IMR-90 (cell line): Measurements from ENCODE around the gene GAL. TPM values are rescaled to one million over a fixed set of nuclear protein-coding genes. Genes with fewer than 3 reads are reported as not detected.
A peak's percentile ranks its signal among the peaks of the same experiment; 100 is the strongest.

Source experiments
- ATAC-seq: fragments of 200-7000 bp; cut with Tn5 transposase; 2 replicates; pipeline ENCODE4 v1.9.1; 2020; ENCODE audit warnings: low read depth, mild to moderate bottlenecking, moderate library complexity
- BruUV-seq: library from RNA; stranded (reverse); fragments of 400-500 nt; replicated peaks from 2 replicates; lab custom pipeline; 2021; lab: Mats Ljungman, UMichigan
- CTCF ChIA-PET: fragments of 300-600 bp; formaldehyde crosslinking; extraction: SDS; loops from one replicate; lab custom pipeline; 2021; ENCODE audit warnings: antibody characterized with exemption; lab: Yijun Ruan, JAX
- POLR2A ChIA-PET: fragments of 300-600 bp; sonication (Branson Sonifier 250); formaldehyde crosslinking; loops from one replicate; lab custom pipeline; 2022; ENCODE audit warnings: antibody characterized with exemption; ENCODE audit not compliant: unreplicated experiment; lab: Charles Lee
- DNase-seq: peaks from one replicate; pipeline ENCODE4 v3.0.0; 2013
- H2AFZ ChIP-seq: replicated peaks from 2 replicates; pipeline ENCODE3; 2013; ENCODE audit warnings: low read length, mild to moderate bottlenecking; ENCODE audit not compliant: poor library complexity
- H2AK5ac ChIP-seq: 2 replicates; pipeline ENCODE4 v1.6.1; 2013; ENCODE audit warnings: low read depth, low read length, inconsistent platforms
- H2AK9ac ChIP-seq: replicated peaks from 2 replicates; pipeline ENCODE3; 2013; ENCODE audit warnings: mild to moderate bottlenecking, low read depth, low read length, moderate library complexity; ENCODE audit not compliant: poor library complexity
- H2BK120ac ChIP-seq: 2 replicates; pipeline ENCODE4 v1.6.1; 2013; ENCODE audit warnings: low read depth, low read length, inconsistent platforms
- H2BK15ac ChIP-seq: 3 replicates; pipeline ENCODE4 v1.6.1; 2013; ENCODE audit warnings: low read depth, low read length, inconsistent platforms
- H2BK20ac ChIP-seq: 2 replicates; pipeline ENCODE4 v1.6.1; 2013; ENCODE audit warnings: low read depth, mild to moderate bottlenecking, inconsistent platforms, low read length, moderate library complexity
- H2BK5ac ChIP-seq: 2 replicates; pipeline ENCODE4 v1.6.1; 2013; ENCODE audit warnings: mild to moderate bottlenecking, low read depth, low read length, inconsistent platforms; ENCODE audit not compliant: poor library complexity, severe bottlenecking
- H3K14ac ChIP-seq: replicated peaks from 2 replicates; pipeline ENCODE4 v1.6.1; 2013; ENCODE audit warnings: low read depth, low read length, inconsistent platforms
- H3K18ac ChIP-seq: 2 replicates; pipeline ENCODE4 v1.6.1; 2013; ENCODE audit warnings: low read depth, low read length, control low read depth
- H3K23ac ChIP-seq: 2 replicates; pipeline ENCODE4 v1.6.1; 2013; ENCODE audit warnings: low read depth, low read length, inconsistent platforms
- H3K27ac ChIP-seq: 2 replicates; pipeline ENCODE4 v1.5.1; 2013; ENCODE audit warnings: mild to moderate bottlenecking, control low read depth, low read length; ENCODE audit not compliant: insufficient read depth
- H3K27me3 ChIP-seq: 2 replicates; pipeline ENCODE4 v1.6.1; 2013; ENCODE audit warnings: low read length; ENCODE audit not compliant: control insufficient read depth, insufficient read depth
- H3K36me3 ChIP-seq: 2 replicates; pipeline ENCODE4 v1.6.1; 2013; ENCODE audit warnings: low read length, mixed read lengths; ENCODE audit not compliant: control insufficient read depth, insufficient read depth
- H3K4ac ChIP-seq: 2 replicates; pipeline ENCODE4 v1.6.1; 2013; ENCODE audit warnings: low read depth, low read length, inconsistent platforms
- H3K4me1 ChIP-seq: 2 replicates; pipeline ENCODE4 v1.6.1; 2013; ENCODE audit warnings: low read length, mixed read lengths; ENCODE audit not compliant: control insufficient read depth, insufficient read depth
- H3K4me2 ChIP-seq: 2 replicates; pipeline ENCODE4 v1.6.1; 2013; ENCODE audit warnings: low read depth, mild to moderate bottlenecking, control low read depth, low read length, moderate library complexity
- H3K4me3 ChIP-seq: 2 replicates; pipeline ENCODE4 v1.5.1; 2013; ENCODE audit warnings: low read depth, mild to moderate bottlenecking, control low read depth, low read length, moderate library complexity; ENCODE audit not compliant: insufficient read depth
- H3K56ac ChIP-seq: 2 replicates; pipeline ENCODE4 v1.6.1; 2013; ENCODE audit warnings: low read length, inconsistent platforms; ENCODE audit not compliant: insufficient read depth; ENCODE audit errors: extremely low read depth
- H3K79me1 ChIP-seq, 2 experiments: 2 replicates each; pipeline ENCODE4 v1.6.1; 2013; ENCODE audit warnings: low read length in 2 of 2, inconsistent platforms in 1 of 2, low read depth in 1 of 2
- H3K9ac ChIP-seq: 2 replicates; pipeline ENCODE4 v1.6.1; 2013; ENCODE audit warnings: low read depth, low read length, control low read depth
- H3K9me1 ChIP-seq: 2 replicates; pipeline ENCODE4 v1.6.1; 2013; ENCODE audit warnings: low read length, inconsistent platforms; ENCODE audit not compliant: insufficient read depth
- H3K9me3 ChIP-seq: 2 replicates; pipeline ENCODE4 v1.6.1; 2013; ENCODE audit warnings: low read length; ENCODE audit not compliant: control insufficient read depth, insufficient read depth
- H4K20me1 ChIP-seq: 2 replicates; pipeline ENCODE4 v1.6.1; 2013; ENCODE audit warnings: low read length, inconsistent platforms; ENCODE audit not compliant: insufficient read depth
- H4K5ac ChIP-seq: 2 replicates; pipeline ENCODE4 v1.6.1; 2013; ENCODE audit warnings: mild to moderate bottlenecking, low read depth, low read length, control low read depth
- H4K8ac ChIP-seq, 2 experiments: 2 replicates each; pipeline ENCODE4 v1.6.1; 2013; ENCODE audit warnings: low read depth in 2 of 2, low read length in 2 of 2, control low read depth in 1 of 2, inconsistent platforms in 1 of 2
- H4K91ac ChIP-seq: 2 replicates; pipeline ENCODE4 v1.6.1; 2013; ENCODE audit warnings: low read depth, low read length, inconsistent platforms; ENCODE audit not compliant: insufficient read depth
- BHLHE40 ChIP-seq: fragments of 150-350 bp; IDR thresholded peaks from 2 replicates; pipeline ENCODE4 v1.6.1; 2016; ENCODE audit warnings: mild to moderate bottlenecking, low read depth, low read length
- CEBPB ChIP-seq: IDR thresholded peaks from 2 replicates; pipeline ENCODE4 v1.6.1; 2012; ENCODE audit warnings: low read depth, low read length, improper control_type of control experiment
- CHD1 ChIP-seq: IDR thresholded peaks from 2 replicates; pipeline ENCODE4 v1.6.1; 2012; ENCODE audit warnings: low read depth, low read length, improper control_type of control experiment
- CTCF ChIP-seq: conservative IDR thresholded peaks from 2 replicates; pipeline ENCODE4 v1.5.1; 2012; ENCODE audit warnings: mild to moderate bottlenecking, low read depth, low read length, improper control_type of control experiment
- ELK1 ChIP-seq: fragments of 150-350 bp; IDR thresholded peaks from 2 replicates; pipeline ENCODE4 v1.6.1; 2016; ENCODE audit warnings: low read depth, mild to moderate bottlenecking, low read length, moderate library complexity, borderline replicate concordance
- FOS ChIP-seq: fragments of 150-350 bp; IDR thresholded peaks from 2 replicates; pipeline ENCODE4 v1.6.1; 2016; ENCODE audit warnings: low read depth, low read length
- MAFK ChIP-seq: IDR thresholded peaks from 2 replicates; pipeline ENCODE4 v1.6.1; 2012; ENCODE audit warnings: low read depth, low read length, improper control_type of control experiment
- MAZ ChIP-seq: IDR thresholded peaks from 2 replicates; pipeline ENCODE4 v1.6.1; 2012; ENCODE audit warnings: low read depth, mild to moderate bottlenecking, low read length, improper control_type of control experiment, moderate library complexity, borderline replicate concordance
- MXI1 ChIP-seq: IDR thresholded peaks from 2 replicates; pipeline ENCODE4 v1.6.1; 2012; ENCODE audit warnings: low read depth, mild to moderate bottlenecking, low read length, moderate library complexity, borderline replicate concordance
- POLR2A ChIP-seq: IDR thresholded peaks from 2 replicates; pipeline ENCODE4 v1.6.1; 2012; ENCODE audit warnings: mild to moderate bottlenecking, low read depth, low read length
- RCOR1 ChIP-seq: IDR thresholded peaks from 2 replicates; pipeline ENCODE4 v1.6.1; 2012; ENCODE audit warnings: mild to moderate bottlenecking, low read length, improper control_type of control experiment; ENCODE audit not compliant: insufficient replicate concordance
- RFX5 ChIP-seq: IDR thresholded peaks from 2 replicates; pipeline ENCODE4 v1.8.0; 2012; ENCODE audit warnings: low read depth, mild to moderate bottlenecking, low read length, moderate library complexity
- SMC3 ChIP-seq: fragments of 150-350 bp; IDR thresholded peaks from 2 replicates; pipeline ENCODE4 v1.6.1; 2016; ENCODE audit warnings: low read depth, mild to moderate bottlenecking, antibody characterized with exemption, low read length, moderate library complexity
- USF2 ChIP-seq: fragments of 150-350 bp; IDR thresholded peaks from 2 replicates; pipeline ENCODE4 v1.6.1; 2017; ENCODE audit warnings: mild to moderate bottlenecking, antibody characterized with exemption, low read length, low read depth
- WGBS, 2 experiments: methylation state at CpG; one replicate each; pipeline versions ENCODE4 v1.1.5 to v1.1.7; 2013; ENCODE audit warnings: missing lambda C conversion rate in 2 of 2; ENCODE audit not compliant: insufficient read length in 1 of 2; ENCODE audit errors: extremely low coverage in 2 of 2; 5-methylcytosine and 5-hydroxymethylcytosine counted together
- dilution Hi-C: fragments of 300-500 bp; cut with HindIII; formaldehyde crosslinking; loops from one replicate; pipeline ENCODE4 v1.14.3; 2018; ENCODE audit warnings: low sequenced_read_pairs; ENCODE audit not compliant: unreplicated experiment
- in situ Hi-C: fragments of 300-500 bp; cut with MboI; formaldehyde crosslinking; loops from 3 replicates; pipeline ENCODE4 v1.14.3; 2019; ENCODE audit warnings: low sequenced_read_pairs, inconsistent platforms, mixed read lengths
- intact Hi-C: fragments of 100-400 bp; cut with micrococcal nuclease; formaldehyde crosslinking; loops from 2 replicates; pipeline ENCODE4 v1.10.0; 2022
- polyA plus RNA-seq, 3 experiments: library from polyadenylated mRNA; depleted of rRNA; stranded (reverse); fragments of >200 nt; gene quantifications; 2 replicates each; pipeline ENCODE4 v1.2.3, GENCODE V29; 2012; ENCODE audit warnings: low replicate concordance in 1 of 3
- total RNA-seq: library from RNA; depleted of rRNA; stranded (reverse); fragments of >200 nt; gene quantifications from 2 replicates; pipeline ENCODE4 v1.2.3, GENCODE V29; 2012

GAL gene
- total and polyA plus RNA-seq, 2 of the 4 experiments (the other 2 are of a cell fraction): 2.0 TPM; not detected in 1

GRCh38 chr11:68683536-68684384, 584 bp upstream of the GAL start:
- Histone ChIP-seq H2AK9ac (peak overlapping the region; percentile 72), H3K4me3 (no peak overlapping the region), H3K79me1 (no peaks in the 10 kb centered on the region), H4K5ac (no peak overlapping the region), H4K20me1 (no peaks in the 10 kb centered on the region; the same call in 1 of the 2 replicates), H2AK5ac (peak overlapping the region; percentile 12; the same call in 1 of the 2 replicates), H3K23ac (no peak overlapping the region), H3K4ac (no peak overlapping the region), H2BK15ac (no peak overlapping the region), H3K9ac (no peak overlapping the region), H4K91ac (no peak overlapping the region), H2BK120ac (no peak overlapping the region), H3K14ac (no peak overlapping the region), H3K9me3 (no peaks in the 10 kb centered on the region), H3K4me1 (peaks cover 3% of the 10 kb centered on the region; the same call in 1 of the 2 replicates), H2AFZ (no peak overlapping the region), H3K18ac (no peak overlapping the region), H2BK5ac (no peak overlapping the region), H2BK20ac (no peak overlapping the region), H3K36me3 (no peaks in the 10 kb centered on the region), H4K8ac (no peak overlapping the region), H3K27ac (no peak overlapping the region), H3K4me2 (peak overlapping the region; percentile 31; the same call in 1 of the 2 replicates), H3K56ac (no peak overlapping the region), H3K9me1 (no peaks in the 10 kb centered on the region; the same call in 1 of the 2 replicates), H3K27me3 (peaks cover 50% of the 10 kb centered on the region)
- BruUV-seq: no TSS peak
- ATAC-seq (no peak), DNase-seq (no peak)
- 52% methylated on average over 9 of the region's 37 CpGs; no CpG with 5 or more reads in 1 of the 2 experiments for WGBS, 2 experiments
- dilution Hi-C loops: no loop called here
- intact Hi-C loops: no loop called here
- ChIA-PET CTCF (no interaction called here), POLR2A (no interaction called here)
- in situ Hi-C loops: no loop called here
- TF ChIP-seq RFX5 (no peak), CHD1 (no peak), MXI1 (no peak), FOS (no peak), ELK1 (no peak), SMC3 (no peak), POLR2A (no peak), CTCF (no peak), MAFK (no peak), CEBPB (no peak), BHLHE40 (no peak), RCOR1 (no peak), USF2 (no peak), MAZ (no peak)
